ENCODE results near the gene CYSLTR2.

- no peak for TF ChIP-seq ARNTL (CRISPR knock-in tag; IDR thresholded peaks at IDR 0.05; ENCODE audit: borderline replicate concordance, low read depth)
- TF ChIP-seq ZNF565 (CRISPR knock-in tag; conservative IDR thresholded peaks at IDR 0.05; ENCODE audit: low read depth): no peak
- TF ChIP-seq OSR1 (CRISPR knock-in tag; IDR thresholded peaks at IDR 0.05): no peak
- no peak for TF ChIP-seq ESRRG (CRISPR knock-in tag; IDR thresholded peaks at IDR 0.05)
- TF ChIP-seq BACH2 (CRISPR knock-in tag; IDR thresholded peaks at IDR 0.05; ENCODE audit: borderline replicate concordance): no peak
- no peak for TF ChIP-seq ZC3H10 (CRISPR knock-in tag; IDR thresholded peaks at IDR 0.05)
- no peak for TF ChIP-seq PATZ1 (CRISPR knock-in tag; IDR thresholded peaks at IDR 0.05; ENCODE audit: borderline replicate concordance)
- no peak for TF ChIP-seq GLIS3 (CRISPR knock-in tag; IDR thresholded peaks at IDR 0.05)
- TF ChIP-seq ZNF70 (CRISPR knock-in tag; IDR thresholded peaks at IDR 0.05): no peak
- no peak for TF ChIP-seq RARB (CRISPR knock-in tag; IDR thresholded peaks at IDR 0.05)
- TF ChIP-seq POU6F1 (CRISPR knock-in tag; IDR thresholded peaks at IDR 0.05; ENCODE audit: borderline replicate concordance, low read depth): no peak
- no peak for TF ChIP-seq CSDC2 (CRISPR knock-in tag; IDR thresholded peaks at IDR 0.05)
- TF ChIP-seq CREB5 (CRISPR knock-in tag; IDR thresholded peaks at IDR 0.05; ENCODE audit: low read depth): no peak
- TF ChIP-seq ISL1 (CRISPR knock-in tag; IDR thresholded peaks at IDR 0.05): no peak
Measured at GRCh38 chr13:48731957-48732569, 78.3 kb downstream of the CYSLTR2 start.
